ENCODE data around the gene STK24. TPM values are rescaled to one million over a fixed set of nuclear protein-coding genes. Genes with fewer than 3 reads are reported as not detected.
A peak's percentile ranks its signal among the peaks of the same experiment; 100 is the strongest.

Gene STK24
- total and polyA plus RNA-seq, 10 of the 15 experiments (the other 5 are each of a cell fraction or from before 2014, with no cell fraction given) = 7.5 to 115 (median 52.9) TPM

GRCh38 chr13:98517576-98518310 lies 59.2 kb downstream of the STK24 start (continued):
- TF ChIP-seq CTCF (IDR thresholded peaks at IDR 0.05 in 2 of 3, conservative IDR thresholded peaks at IDR 0.05 in 1 of 3; ENCODE audit: control insufficient read depth in 2 of 3, extremely low read depth in 1 of 3, insufficient read depth in 1 of 3, low read depth in 3 of 3, low read length in 3 of 3) (no peak), HCFC1 (IDR thresholded peaks at IDR 0.05; ENCODE audit: low read length) (no peak), EZH2 (IDR thresholded peaks at IDR 0.05; ENCODE audit: borderline replicate concordance, control insufficient read depth, low read depth, low read length) (no peak), SREBF1 (IDR thresholded peaks at IDR 0.05; ENCODE audit: low read length) (no peak), CREB1 (IDR thresholded peaks at IDR 0.05; ENCODE audit: low read depth) (no peak), DPF2 (IDR thresholded peaks at IDR 0.05) (no peak; the same call in 1 of the 2 replicates), MEF2B (IDR thresholded peaks at IDR 0.05; ENCODE audit: partially characterized antibody, poor library complexity, severe bottlenecking) (no peak), NR2F1 (conservative IDR thresholded peaks at IDR 0.05) (peak; percentile 48), E2F8 (IDR thresholded peaks at IDR 0.05; ENCODE audit: low read depth, partially characterized antibody) (no peak), KLF5 (IDR thresholded peaks at IDR 0.05; ENCODE audit: partially characterized antibody) (no peak), MYB (IDR thresholded peaks at IDR 0.05; ENCODE audit: borderline replicate concordance, low read depth, low read length) (no peak), HDGF (IDR thresholded peaks at IDR 0.05) (no peak; the same call in 1 of the 2 replicates), HSF1 (IDR thresholded peaks at IDR 0.05; ENCODE audit: low read depth, low read length) (no peak), LARP7 (IDR thresholded peaks at IDR 0.05) (no peak), IKZF2 (IDR thresholded peaks at IDR 0.05) (peak in 1 of 2 experiments; percentile 32; a peak in 2 of 4 replicates), EP300 (IDR thresholded peaks at IDR 0.05; ENCODE audit: borderline replicate concordance in 1 of 2, control insufficient read depth in 1 of 2, low read depth in 2 of 2, low read length in 2 of 2) (peak in 1 of 2 experiments; percentile 64; a peak in 1 of 4 replicates), CEBPB (IDR thresholded peaks at IDR 0.05; ENCODE audit: borderline replicate concordance in 1 of 2, low read depth in 2 of 2, low read length in 2 of 2) (no peak), GATAD2B (conservative IDR thresholded peaks at IDR 0.05; ENCODE audit: low read depth) (no peak), MTA2 (IDR thresholded peaks at IDR 0.05; ENCODE audit: low read depth) (peak; percentile 55; the same call in 1 of the 2 replicates), KDM1A (IDR thresholded peaks at IDR 0.05; ENCODE audit: borderline replicate concordance) (no peak), POU2F2 (IDR thresholded peaks at IDR 0.05; ENCODE audit: borderline replicate concordance, low read depth, low read length) (no peak; the same call in 2 of the 3 replicates)
